GM12878 (cell line): ENCODE measurements around the gene UBASH3A. TPM values are rescaled to one million over a fixed set of nuclear protein-coding genes. Genes with fewer than 3 reads are reported as not detected.

Experiments used
- ATAC-seq: fragments of 200-7000 bp; cut with Tn5 transposase; 3 replicates; pipeline ENCODE4 v1.9.1; 2020; ENCODE audit warnings: mild to moderate bottlenecking, moderate library complexity
- BruUV-seq: library from RNA; stranded (reverse); fragments of 400-500 nt; replicated peaks from 2 replicates; lab custom pipeline; 2021; lab: Mats Ljungman, UMichigan
- CTCF ChIA-PET: fragments of 300-600 bp; sonication (Branson Sonifier 250); formaldehyde crosslinking; extraction: SDS; loops from one replicate; lab custom pipeline; 2021; ENCODE audit warnings: inconsistent platforms; lab: Yijun Ruan, JAX
- POLR2A ChIA-PET: fragments of 350-600 bp; formaldehyde crosslinking; extraction: SDS; loops from one replicate; lab custom pipeline; 2021; ENCODE audit warnings: inconsistent platforms; lab: Charles Lee
- RAD21 ChIA-PET: fragments of 300-600 bp; sonication (Branson Sonifier 250); formaldehyde crosslinking; loops from one replicate; lab custom pipeline; 2023; ENCODE audit warnings: antibody characterized with exemption; ENCODE audit not compliant: unreplicated experiment; lab: Charles Lee
- SMC1A ChIA-PET: fragments of 300-600 bp; sonication (Branson Sonifier 250); formaldehyde crosslinking; loops from one replicate; lab custom pipeline; 2023; ENCODE audit not compliant: unreplicated experiment, uncharacterized antibody; lab: Charles Lee
- DNase-seq: peaks from one replicate; pipeline ENCODE4 v3.0.0-alpha.2; 2011; ENCODE audit warnings: low read depth, low spot score
- FAIRE-seq: peaks from 3 replicates; lab custom pipeline; 2011; peaks lifted over from hg19 to GRCh38; lab: Jason Lieb, UNC
- H2AFZ ChIP-seq: 2 replicates; pipeline ENCODE4 v1.6.0; 2011; ENCODE audit warnings: low read depth, low read length, control low read depth; ENCODE audit not compliant: control insufficient read depth
- H3K27ac ChIP-seq: 2 replicates; pipeline ENCODE4 v1.5.1; 2011; ENCODE audit warnings: control low read depth; ENCODE audit not compliant: control insufficient read depth, insufficient read depth
- H3K27me3 ChIP-seq, 2 experiments: replicated peaks in 1 of 2; 2 replicates each; pipeline versions ENCODE4 v1.6.0 to v1.6.1; 2011; ENCODE audit warnings: low read length in 1 of 2; ENCODE audit not compliant: control insufficient read depth in 2 of 2, insufficient read depth in 2 of 2
- H3K36me3 ChIP-seq, 2 experiments: 2 replicates each; pipeline ENCODE4 v1.5.1; 2011; ENCODE audit warnings: low read length in 1 of 2; ENCODE audit not compliant: control insufficient read depth in 2 of 2, insufficient read depth in 2 of 2
- H3K4me1 ChIP-seq: 2 replicates; pipeline ENCODE4 v1.6.1; 2011; ENCODE audit warnings: mild to moderate bottlenecking, low read length, moderate library complexity, mixed read lengths; ENCODE audit not compliant: control insufficient read depth, insufficient read depth
- H3K4me2 ChIP-seq: 2 replicates; pipeline ENCODE4 v1.6.0; 2011; ENCODE audit warnings: control low read depth; ENCODE audit not compliant: control insufficient read depth, insufficient read depth
- H3K4me3 ChIP-seq: fragments of 200-600 bp; sonication (generic); 2 replicates; pipeline ENCODE4 v1.5.1; 2016
- H3K79me2 ChIP-seq: 2 replicates; pipeline ENCODE4 v1.6.0; 2011; ENCODE audit warnings: low read length; ENCODE audit not compliant: control insufficient read depth, insufficient read depth
- H3K9ac ChIP-seq: 2 replicates; pipeline ENCODE4 v1.8.0; 2011; ENCODE audit warnings: low read length, control low read depth, mixed read lengths; ENCODE audit not compliant: control insufficient read depth, insufficient read depth
- H3K9me3 ChIP-seq: replicated peaks from 3 replicates; pipeline ENCODE4 v1.5.1; 2011; ENCODE audit warnings: mild to moderate bottlenecking, low read length; ENCODE audit not compliant: control insufficient read depth, insufficient read depth
- H4K20me1 ChIP-seq: 2 replicates; pipeline ENCODE4 v1.6.0; 2011; ENCODE audit not compliant: control insufficient read depth, insufficient read depth
- ASH2L ChIP-seq: fragments of 300-600, 200-600 bp; sonication (generic); IDR thresholded peaks from 2 replicates; pipeline ENCODE4 v1.6.1; 2017; ENCODE audit warnings: low read depth, mild to moderate bottlenecking, borderline replicate concordance
- ETV6 ChIP-seq, 2 experiments: fragments of 450-650 bp in 1 of 2; IDR thresholded peaks in 1 of 2; conservative IDR thresholded peaks in 1 of 2; 2 replicates each; pipeline ENCODE4 v1.6.1; 2014; ENCODE audit warnings: antibody characterized with exemption in 1 of 2, borderline replicate concordance in 1 of 2, low read depth in 1 of 2, mild to moderate bottlenecking in 1 of 2, moderate library complexity in 1 of 2
- GABPA ChIP-seq: IDR thresholded peaks from 2 replicates; pipeline ENCODE4 v1.6.1; 2014; ENCODE audit warnings: antibody characterized with exemption, low read depth, mild to moderate bottlenecking, inconsistent platforms
- IKZF2 ChIP-seq, 2 experiments: fragments of 450-650 bp; IDR thresholded peaks; 2 replicates each; pipeline ENCODE4 v1.6.1; 2017; ENCODE audit warnings: mild to moderate bottlenecking in 2 of 2, moderate library complexity in 2 of 2
- NFYA ChIP-seq: IDR thresholded peaks from 2 replicates; pipeline ENCODE4 v1.6.1; 2011; ENCODE audit warnings: low read depth, mild to moderate bottlenecking, low read length, improper control_type of control experiment, borderline replicate concordance
- RUNX3 ChIP-seq: IDR thresholded peaks from 2 replicates; pipeline ENCODE4 v1.6.1; 2012; ENCODE audit warnings: low read length, inconsistent platforms
- STAT3 ChIP-seq: IDR thresholded peaks from 2 replicates; pipeline ENCODE4 v1.6.1; 2011; ENCODE audit warnings: low read depth, low read length, improper control_type of control experiment
- SUPT20H ChIP-seq: IDR thresholded peaks from 2 replicates; pipeline ENCODE4 v1.6.1; 2011; ENCODE audit warnings: low read depth, mild to moderate bottlenecking, low read length, moderate library complexity, borderline replicate concordance; ENCODE audit not compliant: control insufficient read depth
- TCF3 ChIP-seq: IDR thresholded peaks from 2 replicates; pipeline ENCODE4 v1.6.1; 2012; ENCODE audit warnings: low read depth, mild to moderate bottlenecking, low read length, borderline replicate concordance; ENCODE audit not compliant: insufficient read depth
- WGBS: methylation state at CpG from one replicate; pipeline ENCODE4 v1.1.6; 2016; ENCODE audit warnings: low lambda C conversion rate; ENCODE audit not compliant: insufficient replicate concordance, insufficient coverage; ENCODE audit errors: missing lambda C conversion rate; 5-methylcytosine and 5-hydroxymethylcytosine counted together
- in situ Hi-C: fragments of 300-500 bp; cut with MboI; formaldehyde crosslinking; loops from 9 replicates; pipeline ENCODE4 v1.14.3; 2018; ENCODE audit warnings: mixed read lengths
- intact Hi-C: fragments of 100-400 bp; cut with micrococcal nuclease; formaldehyde crosslinking; loops from one replicate; pipeline ENCODE4 v1.14.2; 2022; ENCODE audit not compliant: unreplicated experiment
- polyA plus RNA-seq, 11 experiments: library from polyadenylated mRNA; depleted of rRNA in 4 of 11; unstranded in 6 of 11; stranded (reverse) in 5 of 11; fragments of >200 nt; fragmentation: Nextera tagmentation in 4 of 11; fragmentation: Illumina TruSeq in 1 of 11; extraction: Ambion mirVana in 4 of 11; extraction: Trizol in 1 of 11; gene quantifications; 1 replicate in 1 of 11; 2 replicates in 10 of 11; pipeline versions ENCODE4 v1.2.1 to v1.2.3, GENCODE V29; 2011 to 2016; ENCODE audit warnings: inconsistent platforms in 2 of 11, missing spikeins in 2 of 11, low read depth in 1 of 11
- total RNA-seq, 4 experiments: library from RNA; depleted of rRNA in 3 of 4; stranded (reverse); fragments of >200 nt in 3 of 4; fragmentation: Illumina TruSeq in 1 of 4; extraction: Trizol in 1 of 4; gene quantifications; 2 replicates each; pipeline versions ENCODE4 v1.2.1 to v1.2.3, GENCODE V29; 2013 to 2021
- TF ChIP-seq, protein P1 (sequence below): IDR thresholded peaks from 2 replicates; pipeline ENCODE4 v1.6.1; 2011; ENCODE audit warnings: mild to moderate bottlenecking, low read depth, low read length, moderate library complexity; ENCODE audit not compliant: insufficient replicate concordance

UBASH3A gene
- total and polyA plus RNA-seq, 10 of the 15 experiments (the other 5 are each of a cell fraction or from before 2014, with no cell fraction given), result 0.04 to 0.39 (median 0.23) TPM; not detected in 1

DNA sequence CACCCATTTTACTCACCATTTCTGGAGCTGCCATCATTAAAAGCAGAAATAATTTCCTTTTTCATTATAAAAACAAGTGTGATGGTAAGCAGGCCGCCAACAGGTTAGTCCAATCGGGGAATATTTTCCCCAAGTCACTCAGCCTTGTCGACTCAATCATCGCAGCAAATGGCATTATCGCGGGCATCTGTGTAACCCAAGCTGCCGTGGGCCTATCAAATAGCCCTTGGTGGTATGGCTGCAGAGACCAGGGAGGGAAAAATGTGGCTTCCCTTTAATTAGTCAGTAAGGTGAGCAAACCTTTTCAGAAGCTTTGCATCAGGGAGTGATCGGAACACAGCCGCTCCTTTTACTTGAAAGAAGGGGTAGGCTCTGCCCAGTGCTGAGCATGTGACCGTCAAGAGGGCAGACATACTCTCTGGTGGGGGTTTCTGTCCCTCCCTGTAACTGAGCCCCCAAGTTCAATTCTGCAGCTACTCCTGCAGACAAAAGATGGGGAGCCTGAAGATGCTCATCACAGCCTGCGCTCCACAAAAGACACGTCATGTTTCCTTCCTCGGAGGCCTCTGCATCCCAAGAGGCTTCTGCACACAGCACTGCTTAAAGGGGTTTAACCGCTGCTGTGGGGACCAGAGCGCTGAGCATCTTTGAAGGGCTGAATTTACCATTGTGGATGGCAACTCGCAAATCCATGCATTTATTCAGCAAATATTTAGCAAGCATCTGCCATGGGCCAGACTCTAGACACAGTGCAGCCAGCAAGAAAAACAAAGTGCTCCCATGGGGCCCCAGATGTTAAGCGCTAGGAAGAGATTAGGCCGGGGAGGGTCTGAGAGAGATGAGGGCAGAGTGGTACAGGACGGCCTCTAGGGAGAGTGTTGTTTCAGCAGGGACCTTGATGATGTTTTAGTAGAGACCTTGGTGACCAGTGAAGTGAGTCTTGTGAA is 6.6 kb upstream of the UBASH3A start:
- BruUV-seq, result no TSS peak
- 64% methylated on average over 19 of the region's 19 CpGs for WGBS
- SMC1A ChIA-PET, result interaction anchor here (1.1 to 2.4 kb wide), 6 partner anchors 12 to 62 kb away, joined by 3 to 12 read pairs (median 4); no protein-coding TSS in a partner anchor
- TF ChIP-seq ASH2L (no peak), STAT3 (no peak), NFYA (no peak), ETV6 (conservative IDR thresholded peaks at IDR 0.05 in 1 of 2, IDR thresholded peaks at IDR 0.05 in 1 of 2; ENCODE audit: borderline replicate concordance in 1 of 2, low read depth in 1 of 2) (no peak), RUNX3 (no peak), SUPT20H (no peak), TCF3 (no peak), GABPA (no peak), IKZF2 (IDR thresholded peaks at IDR 0.05) (no peak)
- TF ChIP-seq, protein P1, sequence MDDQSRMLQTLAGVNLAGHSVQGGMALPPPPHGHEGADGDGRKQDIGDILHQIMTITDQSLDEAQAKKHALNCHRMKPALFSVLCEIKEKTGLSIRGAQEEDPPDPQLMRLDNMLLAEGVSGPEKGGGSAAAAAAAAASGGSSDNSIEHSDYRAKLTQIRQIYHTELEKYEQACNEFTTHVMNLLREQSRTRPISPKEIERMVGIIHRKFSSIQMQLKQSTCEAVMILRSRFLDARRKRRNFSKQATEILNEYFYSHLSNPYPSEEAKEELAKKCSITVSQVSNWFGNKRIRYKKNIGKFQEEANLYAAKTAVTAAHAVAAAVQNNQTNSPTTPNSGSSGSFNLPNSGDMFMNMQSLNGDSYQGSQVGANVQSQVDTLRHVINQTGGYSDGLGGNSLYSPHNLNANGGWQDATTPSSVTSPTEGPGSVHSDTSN, result no peak
- TF ChIP-seq, all 136 proteins: peak for 0
- FAIRE-seq, result no peak
- ATAC-seq, result no peak
- in situ Hi-C loops (no loop called here), intact Hi-C loops (no loop called here)
- Histone ChIP-seq H3K36me3 (no peaks in the 10 kb centered on the region), H3K27me3 (no peaks in the 10 kb centered on the region), H4K20me1 (no peaks in the 10 kb centered on the region), H3K27ac (no peak overlapping the region), H3K4me2 (no peak overlapping the region), H3K9me3 (peaks cover 5% of the 10 kb centered on the region; the same call in 1 of the 3 replicates), H3K79me2 (peaks cover 9% of the 10 kb centered on the region), H3K4me1 (peaks cover 24% of the 10 kb centered on the region), H3K4me3 (no peak overlapping the region), H2AFZ (no peak overlapping the region), H3K9ac (no peak overlapping the region)
- CTCF ChIA-PET, result no interaction called here
- RAD21 ChIA-PET, result interaction anchor here (1.2 to 1.8 kb wide), 2 partner anchors 26 to 44 kb away, joined by 3 to 6 read pairs; no protein-coding TSS in a partner anchor
- no peak for DNase-seq
- POLR2A ChIA-PET, result interaction anchor here (0.8 kb wide), 1 partner anchor 24 kb away, joined by 3 read pairs; no protein-coding TSS in a partner anchor
